NOMO-1 treated with dmso at 0.1 percent for 144 hours (cell line): ENCODE measurements around the gene CBX6.
A peak's percentile ranks its signal among the peaks of the same experiment; 100 is the strongest.

Experiments used
- DNase-seq: peaks from one replicate; lab custom pipeline; 2025; ENCODE audit not compliant: unreplicated experiment; lab: John Stamatoyannopoulos, UW

CBX6 gene

GRCh38 chr22:38873469-38874411 is 1.7 kb upstream of the CBX6 start:
- no peak for DNase-seq

DNA sequence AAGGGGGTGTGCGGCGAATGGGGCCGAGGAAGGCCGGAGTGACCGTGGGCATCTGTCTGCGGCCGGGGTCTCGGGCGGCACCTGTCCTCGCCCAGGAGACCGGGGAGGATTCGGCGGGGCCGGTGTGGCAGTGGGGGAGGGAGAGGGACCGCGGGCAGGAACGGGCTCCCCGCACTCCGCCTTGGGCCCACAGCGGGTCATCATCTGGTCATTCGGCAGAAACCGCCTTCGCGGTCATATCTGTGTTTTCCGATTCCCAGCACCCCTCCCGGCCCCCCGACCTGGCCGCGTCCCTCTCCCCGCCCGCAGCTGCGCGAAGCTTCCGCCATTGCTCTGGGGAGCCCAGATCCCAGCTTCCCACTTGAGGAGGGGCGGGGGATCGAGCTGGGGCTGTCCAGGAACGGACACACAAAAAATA is 824 bp upstream of the CBX6 start:
- DNase-seq: no peak

- DNase-seq: no peak
Measured at GRCh38 chr22:38871360-38872171, 450 bp downstream of the CBX6 start.

DNA sequence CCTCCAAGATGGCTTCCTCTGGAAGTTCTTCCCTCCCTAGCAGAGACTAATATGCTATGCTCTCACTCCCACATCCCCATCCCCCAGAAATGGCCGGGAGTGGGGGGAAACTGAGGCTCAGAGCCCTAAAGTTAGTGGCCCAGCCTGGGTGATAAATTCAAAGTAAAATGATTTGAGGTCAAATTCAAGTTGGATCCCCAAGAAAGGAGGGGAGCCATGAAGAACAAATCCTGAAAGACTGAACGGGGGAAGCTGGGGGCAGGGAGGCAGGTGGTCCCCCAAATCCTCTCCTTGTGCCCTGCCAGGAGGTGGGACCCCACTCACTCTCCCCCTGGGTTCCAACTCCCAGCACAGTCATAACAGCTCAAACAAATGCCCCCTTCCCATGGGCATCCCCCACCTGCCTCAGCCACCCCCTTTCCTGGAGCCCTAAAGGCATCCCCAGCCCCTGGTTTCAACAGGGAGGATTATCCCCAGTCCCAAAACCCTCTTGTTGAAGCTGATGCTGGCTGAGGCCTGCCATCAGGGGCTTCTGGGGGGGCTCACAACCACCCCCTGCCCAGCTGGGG is 1.1 kb downstream of the CBX6 start:
- DNase-seq: no peak

- DNase-seq: peak; percentile 48
Measured at GRCh38 chr22:38870312-38870741, 1.7 kb downstream of the CBX6 start.

DNA sequence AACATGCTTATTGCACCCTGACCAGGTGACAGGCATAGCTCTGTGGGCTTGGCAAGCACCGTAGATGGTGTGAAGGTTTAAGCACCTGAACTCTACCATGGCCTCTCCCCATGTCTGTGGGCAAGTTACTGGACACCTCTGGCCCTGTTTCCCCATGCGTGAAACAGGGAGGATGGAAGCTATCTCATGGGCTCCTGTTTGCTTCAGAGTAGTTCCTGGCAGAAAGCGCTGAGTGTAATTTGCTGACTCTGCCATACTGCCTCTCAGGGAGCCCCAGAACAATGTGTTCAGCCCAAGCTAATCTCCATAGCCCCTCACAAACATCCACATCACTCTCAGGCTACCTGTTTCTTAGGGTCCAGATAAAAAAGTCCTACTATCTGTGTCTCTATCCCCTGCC is 2.4 kb downstream of the CBX6 start:
- DNase-seq: no peak

- peak; percentile 7 for DNase-seq
Measured at GRCh38 chr22:38868886-38869381, 3.1 kb downstream of the CBX6 start.

DNA sequence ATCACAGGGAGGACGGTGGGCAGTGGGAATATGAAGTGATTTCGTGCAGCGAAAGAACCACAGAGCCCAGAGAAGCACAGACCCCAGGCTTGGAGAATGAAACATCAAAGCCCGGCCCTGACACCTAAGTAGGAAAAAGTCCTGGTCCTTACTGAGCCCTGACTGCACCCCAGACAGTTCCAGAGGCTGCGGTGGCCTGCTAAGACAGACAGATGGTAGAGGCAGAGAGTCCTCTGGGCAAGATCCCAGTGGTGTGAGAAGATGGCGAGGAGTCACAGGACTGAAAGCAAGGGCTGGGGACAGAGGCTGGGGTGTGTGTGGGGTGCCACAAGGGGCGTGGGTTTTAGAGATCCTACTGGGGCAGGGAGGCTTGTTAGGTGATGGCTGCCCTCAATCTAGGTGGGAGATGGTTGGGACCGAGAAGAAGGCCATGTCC is 3.7 kb downstream of the CBX6 start:
- DNase-seq: no peak

DNA sequence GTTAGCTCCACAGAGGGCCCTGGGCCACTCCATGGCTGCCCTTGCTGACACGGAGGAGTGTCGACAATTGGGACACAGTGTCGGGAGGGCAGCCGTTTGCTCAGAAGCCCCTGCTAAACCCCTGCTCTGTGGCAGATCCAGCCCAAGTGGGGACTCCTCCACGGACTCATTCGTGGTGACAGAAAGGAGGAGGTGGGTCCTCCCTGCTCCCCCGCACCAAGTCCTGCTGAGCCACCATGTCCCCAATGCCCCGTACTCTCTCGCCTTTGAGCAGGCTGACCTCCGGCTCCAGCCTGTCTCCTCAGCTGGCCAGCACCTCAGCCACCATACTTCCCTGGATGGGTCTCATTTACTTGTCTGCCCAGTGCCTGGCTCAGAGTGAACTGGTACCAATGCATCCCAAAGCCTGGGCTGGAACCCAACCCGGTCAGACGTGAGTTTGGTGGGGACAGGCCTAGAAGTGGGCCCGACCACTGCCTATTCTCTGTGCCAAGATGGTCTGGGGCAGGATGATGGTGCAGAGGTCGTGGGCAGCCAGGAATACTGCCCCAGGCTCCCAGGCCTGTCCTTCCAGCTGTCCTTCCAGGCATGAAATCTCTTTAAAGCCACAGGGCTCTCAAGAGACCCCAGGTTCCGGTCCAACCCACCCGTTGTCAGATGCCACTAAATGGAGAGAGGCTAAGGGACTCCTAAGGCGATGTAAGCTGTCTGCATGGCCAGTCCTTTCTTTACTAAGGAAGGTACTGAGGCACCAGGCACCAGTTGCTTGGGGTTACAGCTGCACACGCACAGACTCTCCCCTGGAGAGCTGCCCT is 4.3 kb downstream of the CBX6 start:
- DNase-seq: no peak

GRCh38 chr22:38867124-38867455 is 4.9 kb downstream of the CBX6 start:
- no peak for DNase-seq

DNA sequence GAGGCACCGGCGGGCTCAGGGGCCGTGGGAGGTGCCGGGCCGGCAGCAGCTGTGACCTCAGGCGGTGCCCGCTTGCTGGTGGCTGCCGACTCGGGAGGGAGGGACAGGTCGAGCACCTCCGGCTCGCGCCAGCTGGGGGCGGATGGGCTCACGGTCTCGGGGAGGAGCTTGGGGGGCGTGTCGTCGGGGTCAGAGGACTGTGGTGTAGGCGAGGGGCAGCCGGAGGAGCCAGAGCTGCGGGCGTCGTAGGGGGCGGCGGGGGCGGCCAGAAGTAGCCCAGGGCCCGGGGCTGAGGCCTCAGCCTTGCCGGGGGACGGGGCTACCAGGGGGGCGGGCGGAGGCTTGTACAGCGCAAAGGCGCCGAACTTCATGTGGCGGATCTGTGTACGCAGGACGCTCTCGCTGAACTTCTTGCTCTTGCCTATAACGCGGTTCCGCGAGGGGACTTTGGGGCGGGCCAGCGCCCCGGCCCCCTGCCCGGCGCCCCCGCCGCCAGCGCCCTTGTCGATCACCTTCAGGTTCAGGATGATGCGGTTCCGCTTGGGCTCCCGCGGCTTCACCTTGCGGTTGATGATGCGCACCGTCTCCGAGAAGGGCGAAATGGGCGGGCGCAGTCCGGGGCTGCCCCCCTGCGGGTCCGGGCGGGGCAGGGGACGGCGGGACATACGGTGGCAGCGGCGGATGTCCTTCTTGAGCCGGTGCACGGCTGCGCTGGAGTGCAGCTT is 5.5 kb downstream of the CBX6 start:
- DNase-seq: no peak

DNA sequence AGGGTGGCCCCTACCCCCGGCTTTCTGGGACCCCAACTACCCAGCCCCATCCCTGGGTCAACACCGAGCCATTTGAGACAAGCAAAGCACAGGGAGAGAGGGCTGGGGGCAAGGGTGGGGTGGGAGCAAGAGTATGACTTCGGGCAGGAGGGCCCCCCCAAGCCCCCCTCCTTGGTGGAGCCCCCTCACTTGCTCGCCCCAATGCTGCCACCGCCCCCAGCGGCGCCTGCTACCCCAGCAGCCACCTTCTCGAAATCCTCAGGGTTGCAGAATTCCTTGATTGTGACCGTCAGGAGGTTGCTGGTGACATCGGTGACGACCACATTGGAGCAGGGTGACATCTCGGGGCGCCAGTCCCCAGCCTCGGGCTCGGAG is 6.0 kb downstream of the CBX6 start:
- DNase-seq: no peak

GRCh38 chr22:38865201-38866023 is 6.6 kb downstream of the CBX6 start:
- no peak for DNase-seq

- DNase-seq: no peak
Measured at GRCh38 chr22:38864361-38865191, 7.4 kb downstream of the CBX6 start.

- no peak for DNase-seq
Measured at GRCh38 chr22:38863531-38864131, 8.4 kb downstream of the CBX6 start.

- DNase-seq: no peak
Measured at GRCh38 chr22:38862375-38863329, 9.4 kb downstream of the CBX6 start.

DNA sequence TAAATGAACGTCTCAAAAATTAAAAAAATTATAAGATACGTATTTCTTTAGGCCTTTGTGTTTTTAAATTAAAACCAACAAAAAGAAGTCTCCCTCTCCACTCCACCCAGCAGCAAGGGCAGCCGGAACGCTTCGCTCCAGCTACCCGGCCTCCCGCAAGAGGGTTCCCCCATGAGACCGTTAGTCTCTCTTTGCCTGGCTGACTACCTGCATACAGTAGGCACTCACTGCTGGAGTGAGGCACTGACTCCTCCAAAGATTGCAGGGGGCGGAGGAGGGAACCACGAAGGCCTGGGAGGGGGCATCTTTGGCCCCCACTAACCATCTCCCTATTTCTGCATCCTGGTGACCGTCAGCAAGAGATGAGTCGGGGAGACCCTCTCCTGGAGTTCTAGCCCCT is 10.1 kb downstream of the CBX6 start:
- no peak for DNase-seq
